ENCODE data around the gene ANO2.

ANO2 gene

GRCh38 chr12:5909560-5909959 lies 35.5 kb downstream of the ANO2 start:
- H3K14ac ChIP-seq (ENCODE audit: low read length in 2 of 2) = no peak overlapping the region

GRCh38 chr12:5908251-5908650 lies 36.8 kb downstream of the ANO2 start:
- H3K36me3 ChIP-seq (ENCODE audit: control insufficient read depth in 1 of 2, insufficient read depth in 2 of 2, low read depth in 1 of 2, low read length in 2 of 2) = no peaks in the 10 kb centered on the region
- no peak overlapping the region for H3K14ac ChIP-seq (ENCODE audit: low read length in 2 of 2)
- H3K79me1 ChIP-seq (replicated peaks; ENCODE audit: low read length, poor library complexity, severe bottlenecking) = no peaks in the 10 kb centered on the region
- H3K4me3 ChIP-seq (ENCODE audit: insufficient read depth in 1 of 2, low read depth in 1 of 2, low read length in 2 of 2) = no peak overlapping the region
- no peak overlapping the region for H3K4ac ChIP-seq (ENCODE audit: low read depth in 1 of 2, low read length in 2 of 2)
- no peak overlapping the region for H2AFZ ChIP-seq (ENCODE audit: low read depth, low read length)
- peaks cover 44 to 47% of the 10 kb centered on the region in 2 experiments for H3K27me3 ChIP-seq (ENCODE audit: control insufficient read depth in 1 of 2, insufficient read depth in 1 of 2, low read length in 2 of 2)
- H4K8ac ChIP-seq (ENCODE audit: low read length) = no peak overlapping the region
- H3K27ac ChIP-seq (ENCODE audit: low read length, poor library complexity, severe bottlenecking) = no peak overlapping the region
- H2BK120ac ChIP-seq (ENCODE audit: low read depth, low read length) = no peak overlapping the region
- no peaks in the 10 kb centered on the region for H3K4me1 ChIP-seq (ENCODE audit: control insufficient read depth, insufficient read depth, low read depth, low read length)
- H3K18ac ChIP-seq (ENCODE audit: low read depth in 1 of 2, low read length in 2 of 2) = no peak overlapping the region
- no peak overlapping the region for H2BK12ac ChIP-seq (ENCODE audit: low read length in 2 of 2)
- H3K23ac ChIP-seq (ENCODE audit: low read length in 2 of 2) = no peak overlapping the region
- no peak overlapping the region for H2AK5ac ChIP-seq (ENCODE audit: low read length, severe bottlenecking)
- H3K9me3 ChIP-seq (ENCODE audit: control insufficient read depth, low read length) = peaks cover 3% of the 10 kb centered on the region
- no peak overlapping the region for H3K4me2 ChIP-seq (ENCODE audit: low read length, poor library complexity, severe bottlenecking)
- H3K9ac ChIP-seq (ENCODE audit: low read length) = no peak overlapping the region
- 77% methylated on average over 7 of the region's 7 CpGs for WGBS
- H2BK5ac ChIP-seq (ENCODE audit: low read depth, low read length, poor library complexity, severe bottlenecking) = no peak overlapping the region
- no peak for DNase-seq
- no peak overlapping the region for H4K91ac ChIP-seq (ENCODE audit: low read length)
- H2BK15ac ChIP-seq (ENCODE audit: low read depth, poor library complexity, severe bottlenecking) = no peak overlapping the region

More at GRCh38 chr12:5909560-5909959, 35.5 kb downstream of the ANO2 start:
- Histone ChIP-seq H3K27ac (ENCODE audit: low read length, poor library complexity, severe bottlenecking) (no peak overlapping the region), H2BK12ac (ENCODE audit: low read length in 2 of 2) (no peak overlapping the region), H2BK15ac (ENCODE audit: low read depth, poor library complexity, severe bottlenecking) (no peak overlapping the region), H3K79me1 (replicated peaks; ENCODE audit: low read length, poor library complexity, severe bottlenecking) (no peaks in the 10 kb centered on the region), H2AK5ac (ENCODE audit: low read length, severe bottlenecking) (no peak overlapping the region), H3K4me3 (ENCODE audit: insufficient read depth in 1 of 2, low read depth in 1 of 2, low read length in 2 of 2) (no peak overlapping the region), H3K23ac (ENCODE audit: low read length in 2 of 2) (no peak overlapping the region), H3K4me2 (ENCODE audit: low read length, poor library complexity, severe bottlenecking) (no peak overlapping the region), H2AFZ (ENCODE audit: low read depth, low read length) (no peak overlapping the region), H3K18ac (ENCODE audit: low read depth in 1 of 2, low read length in 2 of 2) (no peak overlapping the region), H3K9ac (ENCODE audit: low read length) (no peak overlapping the region), H3K36me3 (ENCODE audit: control insufficient read depth in 1 of 2, insufficient read depth in 2 of 2, low read depth in 1 of 2, low read length in 2 of 2) (no peaks in the 10 kb centered on the region), H3K4ac (ENCODE audit: low read depth in 1 of 2, low read length in 2 of 2) (no peak overlapping the region), H4K91ac (ENCODE audit: low read length) (no peak overlapping the region), H2BK120ac (ENCODE audit: low read depth, low read length) (no peak overlapping the region), H3K4me1 (ENCODE audit: control insufficient read depth, insufficient read depth, low read depth, low read length) (no peaks in the 10 kb centered on the region), H3K9me3 (ENCODE audit: control insufficient read depth, low read length) (peaks cover 3% of the 10 kb centered on the region), H3K27me3 (ENCODE audit: control insufficient read depth in 1 of 2, insufficient read depth in 1 of 2, low read length in 2 of 2) (peaks cover 37 to 44% of the 10 kb centered on the region in 2 experiments), H4K8ac (ENCODE audit: low read length) (no peak overlapping the region), H2BK5ac (ENCODE audit: low read depth, low read length, poor library complexity, severe bottlenecking) (no peak overlapping the region)
- DNase-seq = no peak
- 30% methylated on average over 2 of the region's 5 CpGs for WGBS

GRCh38 chr12:5907807-5908206 lies 37.3 kb downstream of the ANO2 start:
- Histone ChIP-seq H3K23ac (ENCODE audit: low read length in 2 of 2) (no peak overlapping the region), H3K4me2 (ENCODE audit: low read length, poor library complexity, severe bottlenecking) (no peak overlapping the region), H3K27me3 (ENCODE audit: control insufficient read depth in 1 of 2, insufficient read depth in 1 of 2, low read length in 2 of 2) (peaks cover 44 to 47% of the 10 kb centered on the region in 2 experiments), H3K4me1 (ENCODE audit: control insufficient read depth, insufficient read depth, low read depth, low read length) (no peaks in the 10 kb centered on the region), H4K91ac (ENCODE audit: low read length) (no peak overlapping the region), H3K27ac (ENCODE audit: low read length, poor library complexity, severe bottlenecking) (no peak overlapping the region), H4K8ac (ENCODE audit: low read length) (no peak overlapping the region), H2BK12ac (ENCODE audit: low read length in 2 of 2) (no peak overlapping the region), H3K79me1 (replicated peaks; ENCODE audit: low read length, poor library complexity, severe bottlenecking) (no peaks in the 10 kb centered on the region), H3K4ac (ENCODE audit: low read depth in 1 of 2, low read length in 2 of 2) (no peak overlapping the region), H3K4me3 (ENCODE audit: insufficient read depth in 1 of 2, low read depth in 1 of 2, low read length in 2 of 2) (no peak overlapping the region), H3K9me3 (ENCODE audit: control insufficient read depth, low read length) (peaks cover 3% of the 10 kb centered on the region), H3K18ac (ENCODE audit: low read depth in 1 of 2, low read length in 2 of 2) (no peak overlapping the region), H2AK5ac (ENCODE audit: low read length, severe bottlenecking) (no peak overlapping the region), H3K9ac (ENCODE audit: low read length) (no peak overlapping the region), H2BK120ac (ENCODE audit: low read depth, low read length) (no peak overlapping the region), H3K14ac (ENCODE audit: low read length in 2 of 2) (no peak overlapping the region), H2BK5ac (ENCODE audit: low read depth, low read length, poor library complexity, severe bottlenecking) (no peak overlapping the region), H2BK15ac (ENCODE audit: low read depth, poor library complexity, severe bottlenecking) (no peak overlapping the region), H2AFZ (ENCODE audit: low read depth, low read length) (no peak overlapping the region), H3K36me3 (ENCODE audit: control insufficient read depth in 1 of 2, insufficient read depth in 2 of 2, low read depth in 1 of 2, low read length in 2 of 2) (no peaks in the 10 kb centered on the region)
- no peak for DNase-seq
- 55% methylated on average over 9 of the region's 10 CpGs for WGBS

GRCh38 chr12:5905757-5906156 lies 39.3 kb downstream of the ANO2 start:
- Histone ChIP-seq H2AFZ (ENCODE audit: low read depth, low read length) (no peak overlapping the region), H4K91ac (ENCODE audit: low read length) (no peak overlapping the region), H2BK5ac (ENCODE audit: low read depth, low read length, poor library complexity, severe bottlenecking) (no peak overlapping the region), H3K4me3 (ENCODE audit: insufficient read depth in 1 of 2, low read depth in 1 of 2, low read length in 2 of 2) (no peak overlapping the region), H3K9me3 (ENCODE audit: control insufficient read depth, low read length) (peaks cover 3% of the 10 kb centered on the region), H3K27me3 (ENCODE audit: control insufficient read depth in 1 of 2, insufficient read depth in 1 of 2, low read length in 2 of 2) (peaks cover 39% of the 10 kb centered on the region in 2 experiments), H2BK12ac (ENCODE audit: low read length in 2 of 2) (no peak overlapping the region), H4K8ac (ENCODE audit: low read length) (no peak overlapping the region), H3K27ac (ENCODE audit: low read length, poor library complexity, severe bottlenecking) (no peak overlapping the region), H3K9ac (ENCODE audit: low read length) (no peak overlapping the region), H3K4ac (ENCODE audit: low read depth in 1 of 2, low read length in 2 of 2) (no peak overlapping the region), H3K14ac (ENCODE audit: low read length in 2 of 2) (no peak overlapping the region), H3K4me2 (ENCODE audit: low read length, poor library complexity, severe bottlenecking) (no peak overlapping the region), H2AK5ac (ENCODE audit: low read length, severe bottlenecking) (no peak overlapping the region), H3K23ac (ENCODE audit: low read length in 2 of 2) (no peak overlapping the region), H3K4me1 (ENCODE audit: control insufficient read depth, insufficient read depth, low read depth, low read length) (no peaks in the 10 kb centered on the region), H3K36me3 (ENCODE audit: control insufficient read depth in 1 of 2, insufficient read depth in 2 of 2, low read depth in 1 of 2, low read length in 2 of 2) (no peaks in the 10 kb centered on the region), H2BK15ac (ENCODE audit: low read depth, poor library complexity, severe bottlenecking) (no peak overlapping the region), H3K79me1 (replicated peaks; ENCODE audit: low read length, poor library complexity, severe bottlenecking) (no peaks in the 10 kb centered on the region), H3K18ac (ENCODE audit: low read depth in 1 of 2, low read length in 2 of 2) (no peak overlapping the region), H2BK120ac (ENCODE audit: low read depth, low read length) (no peak overlapping the region)
- no peak for DNase-seq
- WGBS = 87% methylated on average over 3 of the region's 4 CpGs

All from mesenchymal stem cell (in vitro differentiated cells and primary cell).